ENCODE data around the gene PDIA5.

The PDIA5 gene

GRCh38 chr3:123071146-123071545, 4.3 kb downstream of the PDIA5 start:
- ATAC-seq (ENCODE audit: low read depth) (no peak), DNase-seq (ENCODE audit: low spot score in 2 of 2) (no peak)
- no peaks in the 10 kb centered on the region for H3K9me3 Mint-ChIP-seq
- H3K36me3 Mint-ChIP-seq = no peaks in the 10 kb centered on the region
- peaks cover 14% of the 10 kb centered on the region for H3K4me1 Mint-ChIP-seq
- H3K27me3 Mint-ChIP-seq = no peaks in the 10 kb centered on the region
- no peak overlapping the region for H3K27ac Mint-ChIP-seq
- no peak overlapping the region for H3K4me3 Mint-ChIP-seq

GRCh38 chr3:123071581-123071980, 4.8 kb downstream of the PDIA5 start:
- Mint-ChIP-seq H3K36me3 (no peaks in the 10 kb centered on the region), H3K27me3 (no peaks in the 10 kb centered on the region), H3K9me3 (no peaks in the 10 kb centered on the region), H3K27ac (no peak overlapping the region), H3K4me1 (peaks cover 14% of the 10 kb centered on the region), H3K4me3 (no peak overlapping the region)
- DNase-seq (ENCODE audit: low spot score in 2 of 2) (no peak), ATAC-seq (ENCODE audit: low read depth) (no peak)

- H3K4me3 Mint-ChIP-seq = no peak overlapping the region
- no peaks in the 10 kb centered on the region for H3K9me3 Mint-ChIP-seq
- no peak for ATAC-seq (ENCODE audit: low read depth)
- H3K27ac Mint-ChIP-seq = no peak overlapping the region
- H3K4me1 Mint-ChIP-seq = peaks cover 12% of the 10 kb centered on the region
- H3K27me3 Mint-ChIP-seq = no peaks in the 10 kb centered on the region
- no peak for DNase-seq (ENCODE audit: low spot score in 2 of 2)
- H3K36me3 Mint-ChIP-seq = no peaks in the 10 kb centered on the region
Observed at GRCh38 chr3:123072152-123072551, 5.3 kb downstream of the PDIA5 start.

GRCh38 chr3:123072564-123072963, 5.7 kb downstream of the PDIA5 start:
- no peak overlapping the region for H3K27ac Mint-ChIP-seq
- peaks cover 12% of the 10 kb centered on the region for H3K4me1 Mint-ChIP-seq
- no peaks in the 10 kb centered on the region for H3K36me3 Mint-ChIP-seq
- no peak for ATAC-seq (ENCODE audit: low read depth)
- H3K4me3 Mint-ChIP-seq = no peak overlapping the region
- H3K27me3 Mint-ChIP-seq = no peaks in the 10 kb centered on the region
- no peaks in the 10 kb centered on the region for H3K9me3 Mint-ChIP-seq
- DNase-seq (ENCODE audit: low spot score in 2 of 2) = no peak

- no peaks in the 10 kb centered on the region for H3K27me3 Mint-ChIP-seq
- no peaks in the 10 kb centered on the region for H3K36me3 Mint-ChIP-seq
- no peak overlapping the region for H3K27ac Mint-ChIP-seq
- H3K9me3 Mint-ChIP-seq = no peaks in the 10 kb centered on the region
- ATAC-seq (ENCODE audit: low read depth) = no peak
- no peak overlapping the region for H3K4me3 Mint-ChIP-seq
- no peak for DNase-seq (ENCODE audit: low spot score in 2 of 2)
- peaks cover 5% of the 10 kb centered on the region for H3K4me1 Mint-ChIP-seq
Observed at GRCh38 chr3:123075359-123075758, 8.5 kb downstream of the PDIA5 start.

- Mint-ChIP-seq H3K27me3 (no peaks in the 10 kb centered on the region), H3K4me3 (no peak overlapping the region), H3K27ac (no peak overlapping the region), H3K4me1 (peaks cover 5% of the 10 kb centered on the region), H3K36me3 (no peaks in the 10 kb centered on the region), H3K9me3 (no peaks in the 10 kb centered on the region)
- DNase-seq (ENCODE audit: low spot score in 2 of 2) = no peak
- ATAC-seq (ENCODE audit: low read depth) = no peak
Observed at GRCh38 chr3:123076112-123076495, 9.3 kb downstream of the PDIA5 start.

GRCh38 chr3:123076496-123077418, 9.9 kb downstream of the PDIA5 start:
- no peak for ATAC-seq (ENCODE audit: low read depth)

GRCh38 chr3:123078101-123078500, 11.3 kb downstream of the PDIA5 start:
- H3K9me3 Mint-ChIP-seq = no peaks in the 10 kb centered on the region
- no peaks in the 10 kb centered on the region for H3K36me3 Mint-ChIP-seq
- no peaks in the 10 kb centered on the region for H3K27me3 Mint-ChIP-seq
- no peak for ATAC-seq (ENCODE audit: low read depth)
- H3K4me3 Mint-ChIP-seq = no peak overlapping the region
- H3K4me1 Mint-ChIP-seq = peaks cover 11% of the 10 kb centered on the region
- DNase-seq (ENCODE audit: low spot score in 2 of 2) = no peak
- no peak overlapping the region for H3K27ac Mint-ChIP-seq

More at GRCh38 chr3:123076496-123077418, 9.9 kb downstream of the PDIA5 start:
- Mint-ChIP-seq H3K36me3 (no peaks in the 10 kb centered on the region), H3K4me1 (peaks cover 7% of the 10 kb centered on the region), H3K9me3 (no peaks in the 10 kb centered on the region), H3K4me3 (no peak overlapping the region), H3K27ac (no peak overlapping the region), H3K27me3 (no peaks in the 10 kb centered on the region)
- DNase-seq (ENCODE audit: low spot score in 2 of 2) = no peak

GRCh38 chr3:123080864-123081562, 14.2 kb downstream of the PDIA5 start:
- no peak overlapping the region for H3K4me3 Mint-ChIP-seq
- H3K4me1 Mint-ChIP-seq = peaks cover 22% of the 10 kb centered on the region
- no peaks in the 10 kb centered on the region for H3K27me3 Mint-ChIP-seq
- no peak for ATAC-seq (ENCODE audit: low read depth)
- no peaks in the 10 kb centered on the region for H3K9me3 Mint-ChIP-seq
- H3K27ac Mint-ChIP-seq = no peak overlapping the region
- DNase-seq (ENCODE audit: low spot score in 2 of 2) = no peak
- no peaks in the 10 kb centered on the region for H3K36me3 Mint-ChIP-seq

GRCh38 chr3:123081718-123082369, 15.0 kb downstream of the PDIA5 start:
- Mint-ChIP-seq H3K4me1 (peaks cover 22% of the 10 kb centered on the region), H3K27me3 (no peaks in the 10 kb centered on the region), H3K9me3 (no peaks in the 10 kb centered on the region), H3K27ac (no peak overlapping the region), H3K4me3 (no peak overlapping the region), H3K36me3 (no peaks in the 10 kb centered on the region)
- DNase-seq (ENCODE audit: low spot score in 2 of 2) = no peak
- no peak for ATAC-seq (ENCODE audit: low read depth)

GRCh38 chr3:123082370-123083065, 15.7 kb downstream of the PDIA5 start:
- Mint-ChIP-seq H3K27ac (no peak overlapping the region), H3K27me3 (no peaks in the 10 kb centered on the region), H3K4me1 (peaks cover 22% of the 10 kb centered on the region), H3K36me3 (no peaks in the 10 kb centered on the region), H3K9me3 (no peaks in the 10 kb centered on the region), H3K4me3 (no peak overlapping the region)
- DNase-seq (ENCODE audit: low spot score in 2 of 2) (no peak), ATAC-seq (ENCODE audit: low read depth) (no peak)

- Mint-ChIP-seq H3K27ac (no peak overlapping the region), H3K4me3 (no peak overlapping the region), H3K9me3 (no peaks in the 10 kb centered on the region), H3K4me1 (peaks cover 22% of the 10 kb centered on the region), H3K36me3 (no peaks in the 10 kb centered on the region), H3K27me3 (no peaks in the 10 kb centered on the region)
- ATAC-seq (ENCODE audit: low read depth) (no peak), DNase-seq (ENCODE audit: low spot score in 2 of 2) (no peak)
Observed at GRCh38 chr3:123083383-123084124, 16.7 kb downstream of the PDIA5 start.

- DNase-seq (ENCODE audit: low spot score in 2 of 2) (no peak), ATAC-seq (ENCODE audit: low read depth) (no peak)
- peaks cover 22% of the 10 kb centered on the region for H3K4me1 Mint-ChIP-seq
- no peaks in the 10 kb centered on the region for H3K27me3 Mint-ChIP-seq
- no peak overlapping the region for H3K27ac Mint-ChIP-seq
- H3K36me3 Mint-ChIP-seq = no peaks in the 10 kb centered on the region
- H3K4me3 Mint-ChIP-seq = no peak overlapping the region
- no peaks in the 10 kb centered on the region for H3K9me3 Mint-ChIP-seq
Observed at GRCh38 chr3:123084192-123084591, 17.4 kb downstream of the PDIA5 start.
